ENCODE data around the gene ADORA2A.

ADORA2A gene

GRCh38 chr22:24420072-24420976 lies 7.1 kb upstream of the ADORA2A start:
- Histone ChIP-seq H3K9me3 (ENCODE audit: insufficient read depth, low read depth, low read length) (no peaks in the 10 kb centered on the region), H3K27me3 (ENCODE audit: insufficient read depth, low read length) (peaks cover 14% of the 10 kb centered on the region), H3K36me3 (ENCODE audit: insufficient read depth, low read length) (peaks cover 12% of the 10 kb centered on the region), H3K9ac (ENCODE audit: low read depth, low read length) (no peak overlapping the region), H3K4me1 (ENCODE audit: insufficient read depth, low read length) (peaks cover 12% of the 10 kb centered on the region), H3K27ac (ENCODE audit: low read depth, low read length) (no peak overlapping the region), H3K4me3 (ENCODE audit: low read length) (no peak overlapping the region)
- 85% methylated on average over 18 of the region's 18 CpGs for WGBS

DNA sequence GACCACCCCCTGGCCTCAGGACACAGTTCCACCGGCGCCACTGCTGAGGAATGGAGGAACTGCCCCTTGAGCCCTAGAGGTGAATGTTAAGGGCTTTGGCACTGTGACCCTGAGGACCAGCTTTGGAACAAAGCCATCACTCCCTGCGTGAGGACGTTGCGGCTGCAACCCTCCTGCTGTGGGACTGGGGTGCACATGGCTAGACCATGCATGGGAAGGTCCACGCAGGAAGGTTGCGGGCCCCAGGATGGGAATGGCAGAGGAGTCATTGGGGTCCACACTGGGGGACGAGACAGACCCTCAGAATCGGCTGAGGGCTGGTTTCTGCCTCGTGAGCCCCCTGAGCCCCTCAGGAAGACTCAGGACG lies 6.4 kb upstream of the ADORA2A start:
- Histone ChIP-seq H3K9me3 (ENCODE audit: insufficient read depth, low read depth, low read length) (no peaks in the 10 kb centered on the region), H3K4me1 (ENCODE audit: insufficient read depth, low read length) (peaks cover 12% of the 10 kb centered on the region), H3K27ac (ENCODE audit: low read depth, low read length) (no peak overlapping the region), H3K36me3 (ENCODE audit: insufficient read depth, low read length) (peaks cover 6% of the 10 kb centered on the region; the same call in 1 of the 2 replicates), H3K4me3 (ENCODE audit: low read length) (no peak overlapping the region), H3K27me3 (ENCODE audit: insufficient read depth, low read length) (peaks cover 20% of the 10 kb centered on the region), H3K9ac (ENCODE audit: low read depth, low read length) (no peak overlapping the region)
- WGBS = 86% methylated on average over 11 of the region's 11 CpGs

- H3K27me3 ChIP-seq (ENCODE audit: insufficient read depth, low read length) = peaks cover 26% of the 10 kb centered on the region
- H3K4me3 ChIP-seq (ENCODE audit: low read length) = no peak overlapping the region
- WGBS = 47% methylated on average over 9 of the region's 9 CpGs
- peaks cover 12% of the 10 kb centered on the region for H3K4me1 ChIP-seq (ENCODE audit: insufficient read depth, low read length)
- no peak overlapping the region for H3K9ac ChIP-seq (ENCODE audit: low read depth, low read length)
- H3K27ac ChIP-seq (ENCODE audit: low read depth, low read length) = no peak overlapping the region
- H3K9me3 ChIP-seq (ENCODE audit: insufficient read depth, low read depth, low read length) = no peaks in the 10 kb centered on the region
- H3K36me3 ChIP-seq (ENCODE audit: insufficient read depth, low read length) = peaks cover 4% of the 10 kb centered on the region; the same call in 1 of the 2 replicates
Observed at GRCh38 chr22:24421428-24421931, 5.9 kb upstream of the ADORA2A start.

- H3K4me1 ChIP-seq (ENCODE audit: insufficient read depth, low read length) = peaks cover 12% of the 10 kb centered on the region
- H3K9ac ChIP-seq (ENCODE audit: low read depth, low read length) = no peak overlapping the region
- H3K36me3 ChIP-seq (ENCODE audit: insufficient read depth, low read length) = no peaks in the 10 kb centered on the region
- H3K27ac ChIP-seq (ENCODE audit: low read depth, low read length) = no peak overlapping the region
- no peak overlapping the region for H3K4me3 ChIP-seq (ENCODE audit: low read length)
- H3K27me3 ChIP-seq (ENCODE audit: insufficient read depth, low read length) = peaks cover 26% of the 10 kb centered on the region
- H3K9me3 ChIP-seq (ENCODE audit: insufficient read depth, low read depth, low read length) = no peaks in the 10 kb centered on the region
- WGBS = 85% methylated on average over 5 of the region's 5 CpGs
Observed at GRCh38 chr22:24422102-24422665, 5.2 kb upstream of the ADORA2A start.

GRCh38 chr22:24423519-24424000 lies 3.8 kb upstream of the ADORA2A start:
- peak overlapping the region; percentile 54 for H3K4me3 ChIP-seq (ENCODE audit: low read length)
- no peaks in the 10 kb centered on the region for H3K36me3 ChIP-seq (ENCODE audit: insufficient read depth, low read length)
- H3K9ac ChIP-seq (ENCODE audit: low read depth, low read length) = no peak overlapping the region; the same call in 1 of the 2 replicates
- WGBS = 3% methylated on average over 56 of the region's 56 CpGs
- peaks cover 12% of the 10 kb centered on the region for H3K4me1 ChIP-seq (ENCODE audit: insufficient read depth, low read length)
- H3K9me3 ChIP-seq (ENCODE audit: insufficient read depth, low read depth, low read length) = no peaks in the 10 kb centered on the region
- peaks cover 26% of the 10 kb centered on the region for H3K27me3 ChIP-seq (ENCODE audit: insufficient read depth, low read length)
- no peak overlapping the region for H3K27ac ChIP-seq (ENCODE audit: low read depth, low read length)

DNA sequence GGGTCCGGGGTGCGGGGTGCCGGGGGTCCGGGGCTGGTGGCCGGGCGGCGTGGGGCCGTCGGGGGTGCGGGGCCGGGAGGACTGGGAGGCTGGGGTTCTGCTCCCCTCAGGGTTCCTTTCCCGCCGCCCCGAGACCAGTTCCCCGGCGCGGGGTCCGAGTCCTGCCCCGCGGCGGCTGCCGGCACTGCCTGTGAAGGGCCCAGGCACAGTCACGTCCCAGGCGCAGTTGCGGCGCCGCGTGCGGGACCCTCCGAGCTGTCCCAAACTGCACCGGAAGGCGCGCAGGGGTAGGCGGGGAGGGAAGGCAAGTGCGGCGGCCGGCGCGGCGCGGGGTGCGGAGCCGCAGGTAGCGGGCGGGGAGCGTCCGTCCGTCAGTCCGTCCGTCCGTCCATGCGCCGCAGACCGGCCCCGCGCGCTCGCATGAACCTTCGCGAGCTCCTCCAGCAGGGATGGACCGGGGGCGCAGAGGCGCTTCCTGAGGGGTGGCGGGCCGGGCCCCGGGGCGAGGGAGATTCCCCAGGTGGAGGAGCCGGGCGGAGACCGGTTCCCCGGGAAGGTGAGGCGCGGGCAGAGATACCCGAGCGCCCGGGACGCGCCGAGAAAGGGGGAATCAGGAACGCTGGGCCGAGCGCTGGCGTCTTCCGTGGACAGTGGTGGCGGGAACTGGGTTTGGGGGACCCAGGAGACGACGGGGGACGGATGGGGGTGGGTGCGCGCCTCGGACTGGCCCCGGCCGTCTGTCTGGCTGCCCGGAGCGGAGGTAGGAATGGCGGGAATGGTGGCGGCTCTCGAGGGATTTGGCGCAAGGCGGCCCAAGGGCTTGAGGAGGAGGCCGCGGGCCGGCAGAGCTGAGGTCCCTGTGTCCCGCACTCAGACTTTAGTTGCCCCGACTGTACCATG lies 3.1 kb upstream of the ADORA2A start:
- H3K9ac ChIP-seq (ENCODE audit: low read depth, low read length) = peak overlapping the region; percentile 49
- H3K36me3 ChIP-seq (ENCODE audit: insufficient read depth, low read length) = no peaks in the 10 kb centered on the region
- WGBS = 5% methylated on average over 102 of the region's 105 CpGs
- H3K9me3 ChIP-seq (ENCODE audit: insufficient read depth, low read depth, low read length) = no peaks in the 10 kb centered on the region
- no peak overlapping the region for H3K27ac ChIP-seq (ENCODE audit: low read depth, low read length)
- peaks cover 14% of the 10 kb centered on the region for H3K4me1 ChIP-seq (ENCODE audit: insufficient read depth, low read length)
- peaks cover 26% of the 10 kb centered on the region for H3K27me3 ChIP-seq (ENCODE audit: insufficient read depth, low read length)
- peak overlapping the region; percentile 54 for H3K4me3 ChIP-seq (ENCODE audit: low read length)

- H3K27ac ChIP-seq (ENCODE audit: low read depth, low read length) = no peak overlapping the region
- peak overlapping the region; percentile 54 for H3K4me3 ChIP-seq (ENCODE audit: low read length)
- no peaks in the 10 kb centered on the region for H3K9me3 ChIP-seq (ENCODE audit: insufficient read depth, low read depth, low read length)
- H3K9ac ChIP-seq (ENCODE audit: low read depth, low read length) = no peak overlapping the region
- H3K36me3 ChIP-seq (ENCODE audit: insufficient read depth, low read length) = no peaks in the 10 kb centered on the region
- 88% methylated on average over 32 of the region's 32 CpGs for WGBS
- H3K4me1 ChIP-seq (ENCODE audit: insufficient read depth, low read length) = peaks cover 6% of the 10 kb centered on the region; the same call in 1 of the 2 replicates
- peaks cover 26% of the 10 kb centered on the region for H3K27me3 ChIP-seq (ENCODE audit: insufficient read depth, low read length)
Observed at GRCh38 chr22:24424901-24425775, 2.3 kb upstream of the ADORA2A start.

DNA sequence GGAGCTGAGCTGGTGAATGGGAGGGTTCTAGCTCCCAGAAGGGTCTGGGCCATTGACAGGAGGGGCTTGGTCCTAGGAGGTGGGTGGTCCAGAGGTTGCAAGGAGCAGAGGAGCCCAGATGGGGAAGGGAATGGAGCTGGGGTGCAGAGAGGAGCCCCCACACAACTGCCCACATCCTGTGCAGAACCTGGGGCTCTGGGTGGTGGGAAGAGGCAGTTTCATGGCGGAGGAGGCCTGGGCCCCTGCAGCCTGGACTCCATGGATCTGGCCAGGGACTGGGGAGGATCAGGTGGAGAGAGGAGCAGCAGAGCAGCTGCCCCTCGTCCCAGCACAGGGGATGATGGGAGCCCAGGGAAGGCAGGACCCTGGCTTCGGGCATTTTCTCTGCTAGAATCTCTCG lies 963 bp upstream of the ADORA2A start:
- peaks cover 26% of the 10 kb centered on the region for H3K27me3 ChIP-seq (ENCODE audit: insufficient read depth, low read length)

DNA sequence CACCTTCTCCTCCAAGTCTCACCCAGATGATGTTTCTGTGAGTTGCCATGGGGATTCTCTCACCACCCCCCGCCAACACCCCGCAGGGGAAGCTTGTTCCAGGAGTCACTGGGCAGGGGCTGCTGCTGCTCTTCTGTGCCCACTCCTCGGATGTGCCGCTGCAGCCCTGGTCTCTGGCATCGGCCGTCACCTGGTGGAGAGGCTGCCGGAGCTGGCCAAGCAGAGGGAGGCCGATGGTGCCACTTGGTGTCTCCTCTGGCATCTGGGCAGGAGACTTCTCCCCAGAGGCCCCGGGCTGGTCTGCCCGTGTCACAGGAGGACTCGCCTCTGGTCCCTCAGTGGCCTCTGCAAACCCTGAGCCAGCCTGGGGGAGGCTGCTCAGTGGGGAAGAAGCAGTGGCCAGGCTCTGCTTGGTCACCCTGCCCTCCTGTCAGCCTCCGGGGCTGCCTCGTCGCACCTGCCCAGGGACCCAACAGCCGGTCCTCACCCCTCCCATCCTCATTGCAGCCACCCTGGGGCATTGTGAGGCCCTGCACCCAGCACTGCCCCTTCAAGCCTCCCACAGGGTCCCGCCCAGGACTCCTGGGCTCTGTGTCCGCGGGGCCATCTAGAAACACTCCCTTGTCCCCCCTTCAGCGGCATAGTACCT lies 424 bp upstream of the ADORA2A start:
- no peak overlapping the region for H3K27ac ChIP-seq (ENCODE audit: low read depth, low read length)
- H3K36me3 ChIP-seq (ENCODE audit: insufficient read depth, low read length) = no peaks in the 10 kb centered on the region
- H3K4me3 ChIP-seq (ENCODE audit: low read length) = no peak overlapping the region
- no peak overlapping the region for H3K9ac ChIP-seq (ENCODE audit: low read depth, low read length)
- WGBS = 94% methylated on average over 19 of the region's 19 CpGs
- no peaks in the 10 kb centered on the region for H3K9me3 ChIP-seq (ENCODE audit: insufficient read depth, low read depth, low read length)
- peaks cover 26% of the 10 kb centered on the region for H3K27me3 ChIP-seq (ENCODE audit: insufficient read depth, low read length)
- H3K4me1 ChIP-seq (ENCODE audit: insufficient read depth, low read length) = peaks cover 6% of the 10 kb centered on the region; the same call in 1 of the 2 replicates

More for the DNA sequence above, 963 bp upstream of the ADORA2A start:
- no peak overlapping the region for H3K4me3 ChIP-seq (ENCODE audit: low read length)
- no peak overlapping the region for H3K9ac ChIP-seq (ENCODE audit: low read depth, low read length)
- H3K27ac ChIP-seq (ENCODE audit: low read depth, low read length) = no peak overlapping the region
- H3K36me3 ChIP-seq (ENCODE audit: insufficient read depth, low read length) = no peaks in the 10 kb centered on the region
- H3K4me1 ChIP-seq (ENCODE audit: insufficient read depth, low read length) = peaks cover 6% of the 10 kb centered on the region; the same call in 1 of the 2 replicates
- H3K9me3 ChIP-seq (ENCODE audit: insufficient read depth, low read depth, low read length) = no peaks in the 10 kb centered on the region
- 90% methylated on average over 4 of the region's 4 CpGs for WGBS
